HG03175 (cell line): ENCODE data around the gene TMEM141.

Source experiments
- ATAC-seq: cut with Tn5 transposase; IDR thresholded peaks from one replicate; pipeline ENCODE4 v1.9.1; 2021; ENCODE audit warnings: mild to moderate bottlenecking, moderate library complexity; ENCODE audit not compliant: unreplicated experiment

TMEM141 gene

DNA sequence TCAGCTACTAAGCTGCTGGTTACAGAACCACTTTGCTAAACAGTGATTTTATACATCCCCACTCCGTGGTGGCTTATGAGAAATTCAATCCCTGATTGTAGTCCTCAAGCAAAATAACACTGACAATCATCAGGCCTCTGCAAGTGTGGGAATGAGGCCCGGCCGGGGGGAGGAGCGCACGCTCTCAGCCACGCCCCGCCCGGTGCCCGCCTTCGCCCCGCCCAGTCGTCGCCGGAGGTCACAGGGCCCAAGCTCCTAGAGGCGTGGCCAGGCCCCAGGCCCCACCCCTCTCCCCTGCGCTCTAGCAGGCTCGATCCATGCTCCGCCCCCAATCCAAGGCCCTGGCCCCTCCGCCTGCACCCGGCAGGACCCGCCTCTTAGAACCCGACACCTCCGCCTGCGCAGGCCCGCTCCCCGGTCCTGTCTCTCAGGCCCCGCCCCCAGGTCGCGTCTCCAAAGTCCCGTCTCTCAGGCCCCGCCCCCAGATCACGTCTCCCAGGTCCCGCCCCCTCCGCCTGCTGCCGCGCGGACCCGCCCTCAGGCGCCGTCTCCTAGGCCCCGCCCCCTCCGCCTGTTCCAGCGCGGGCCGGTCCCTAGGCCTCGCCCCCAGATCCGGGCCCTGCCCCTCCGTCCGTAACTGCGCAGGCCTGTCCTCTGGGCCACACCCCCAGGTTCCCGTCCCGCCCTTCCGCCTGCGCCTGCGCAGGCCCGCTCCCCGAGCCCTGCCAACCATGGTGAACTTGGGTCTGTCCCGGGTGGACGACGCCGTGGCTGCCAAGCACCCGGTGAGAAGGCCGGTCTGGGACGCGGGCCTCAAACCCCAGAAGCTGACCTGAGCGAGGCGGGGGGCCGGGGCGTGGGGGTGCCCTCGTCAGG is at the start of gene TMEM141:
Gene TMEM141, plus strand, starts transcription at position 705 of the 876 bp plus-strand sequence. Its CDS starts 27 bp downstream, at position 732.
- peak; percentile 84 for ATAC-seq

DNA sequence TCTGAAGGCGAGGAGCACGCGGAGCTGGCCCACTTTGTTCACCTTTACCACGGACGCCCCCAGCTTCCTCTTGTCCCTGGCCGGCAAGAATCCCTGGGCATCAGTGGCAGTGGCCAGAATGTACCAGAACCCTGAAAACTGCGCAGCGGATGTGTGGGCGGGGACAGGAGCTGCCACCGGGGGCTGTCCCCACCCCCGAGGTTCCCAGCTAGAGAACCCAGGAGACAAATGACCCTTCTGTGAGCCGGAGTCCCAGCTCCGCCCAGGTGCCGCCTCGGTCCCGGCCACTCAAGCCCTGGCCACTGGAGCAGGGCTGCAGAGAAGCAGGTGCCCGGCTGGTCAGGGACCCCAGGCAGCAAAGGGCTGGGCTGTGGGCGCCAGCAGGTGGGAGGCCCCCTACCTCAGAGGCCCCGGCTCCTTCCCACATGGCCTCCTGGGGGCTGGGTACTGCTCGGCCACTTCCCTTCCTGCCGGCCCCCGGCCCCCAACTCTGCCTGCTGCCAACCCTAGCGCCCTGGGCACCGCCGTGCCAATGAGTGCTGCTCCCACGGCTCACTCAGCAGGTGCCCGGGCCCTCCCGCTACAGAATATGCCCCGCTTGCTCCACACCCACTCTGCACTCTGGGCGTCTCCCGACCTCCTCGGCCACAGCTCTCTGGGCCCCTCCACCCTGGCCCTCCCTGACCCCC is 49.1 kb upstream of the TMEM141 start:
- no peak for ATAC-seq

DNA sequence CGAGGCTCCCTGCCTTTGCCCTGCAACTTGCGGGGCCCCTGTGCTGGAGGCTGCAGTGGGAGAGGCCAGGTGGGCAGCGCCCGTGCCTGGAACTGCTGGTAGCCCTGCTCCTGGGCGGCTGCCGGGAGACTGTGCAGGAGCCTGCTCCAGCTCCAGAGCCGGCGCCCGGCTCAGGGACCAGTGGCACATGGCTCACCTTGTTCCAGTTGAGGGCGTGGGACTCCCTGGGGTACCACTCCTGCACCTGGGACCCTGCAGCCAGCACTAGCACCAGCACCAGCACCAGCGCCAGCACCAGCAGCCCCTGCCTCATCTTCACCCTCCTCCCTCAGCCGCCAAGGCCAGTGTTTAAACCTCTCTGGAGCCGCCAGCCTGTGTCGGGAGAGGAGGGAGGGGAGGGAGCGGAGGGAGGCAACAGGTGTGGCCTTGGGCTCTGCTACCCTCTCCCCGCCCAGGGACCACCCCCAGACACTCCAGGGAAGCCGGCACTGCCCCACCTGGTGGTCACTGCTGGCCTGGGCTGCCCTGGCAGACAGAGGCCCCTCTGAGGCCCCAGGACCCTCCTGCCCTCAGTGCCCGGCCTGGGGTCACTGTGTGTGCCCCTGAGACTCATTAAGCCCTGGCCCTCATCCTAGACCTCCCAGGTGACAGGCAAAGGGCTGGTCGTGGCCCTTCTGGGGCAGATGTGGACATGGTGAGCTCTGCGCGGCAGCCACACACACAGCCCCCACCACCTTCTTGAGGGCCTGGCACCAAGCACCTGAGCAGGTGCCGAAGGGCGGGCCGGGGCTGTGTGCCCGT is 48.4 kb upstream of the TMEM141 start, which contains the start of gene LCN10:
Gene LCN10, minus strand, starts transcription at position 350 of the 801 bp plus-strand sequence. Its CDS starts 37 bp downstream, at position 313.
- ATAC-seq, result no peak

DNA sequence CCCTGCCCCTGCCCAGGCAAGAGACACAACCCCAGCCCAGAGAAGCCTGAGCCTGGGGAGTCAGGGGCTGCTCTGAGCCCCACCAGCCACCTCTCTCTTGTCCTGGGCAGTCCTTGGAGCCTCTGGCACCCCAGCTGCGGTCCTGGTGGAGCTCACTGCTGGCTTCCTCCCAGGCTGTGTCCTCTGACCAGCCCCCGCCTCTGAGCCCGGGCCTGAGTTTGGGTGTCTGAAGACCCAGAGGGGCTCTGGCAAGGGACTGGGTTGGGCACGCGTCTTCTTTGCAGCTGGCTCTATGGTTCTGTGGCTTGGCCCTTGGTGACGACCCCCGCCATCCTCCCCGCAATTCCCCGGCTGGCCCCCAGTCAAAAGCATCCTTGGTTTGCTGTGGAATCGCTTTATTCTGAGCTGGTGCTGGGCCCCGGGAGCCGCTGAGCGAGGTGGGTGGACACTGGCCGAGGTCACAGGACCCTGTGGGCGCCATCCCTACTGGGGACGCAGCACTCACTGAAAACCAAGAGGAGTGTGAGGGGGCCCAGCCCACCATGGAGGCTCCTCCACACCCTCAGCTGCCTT is 47.4 kb upstream of the TMEM141 start:
- no peak for ATAC-seq

DNA sequence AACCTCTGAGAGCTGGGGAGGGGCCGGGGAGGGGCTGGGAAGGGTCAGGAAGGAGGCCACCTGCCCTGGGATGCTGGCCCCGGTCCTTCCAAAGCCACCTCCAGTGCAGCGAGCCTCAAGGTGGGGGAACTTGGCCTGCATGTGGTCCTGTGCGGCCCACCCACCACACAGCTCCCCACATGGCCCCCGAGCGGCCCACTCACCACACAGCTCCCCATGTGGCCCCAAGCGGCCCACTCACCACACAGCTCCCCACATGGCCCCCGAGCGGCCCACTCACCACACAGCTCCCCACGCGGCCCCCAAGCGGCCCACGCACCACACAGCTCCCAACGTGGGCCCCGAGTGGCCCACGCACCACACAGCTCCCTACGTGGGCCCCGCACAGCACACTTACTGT is 46.4 kb upstream of the TMEM141 start:
- ATAC-seq, result no peak

DNA sequence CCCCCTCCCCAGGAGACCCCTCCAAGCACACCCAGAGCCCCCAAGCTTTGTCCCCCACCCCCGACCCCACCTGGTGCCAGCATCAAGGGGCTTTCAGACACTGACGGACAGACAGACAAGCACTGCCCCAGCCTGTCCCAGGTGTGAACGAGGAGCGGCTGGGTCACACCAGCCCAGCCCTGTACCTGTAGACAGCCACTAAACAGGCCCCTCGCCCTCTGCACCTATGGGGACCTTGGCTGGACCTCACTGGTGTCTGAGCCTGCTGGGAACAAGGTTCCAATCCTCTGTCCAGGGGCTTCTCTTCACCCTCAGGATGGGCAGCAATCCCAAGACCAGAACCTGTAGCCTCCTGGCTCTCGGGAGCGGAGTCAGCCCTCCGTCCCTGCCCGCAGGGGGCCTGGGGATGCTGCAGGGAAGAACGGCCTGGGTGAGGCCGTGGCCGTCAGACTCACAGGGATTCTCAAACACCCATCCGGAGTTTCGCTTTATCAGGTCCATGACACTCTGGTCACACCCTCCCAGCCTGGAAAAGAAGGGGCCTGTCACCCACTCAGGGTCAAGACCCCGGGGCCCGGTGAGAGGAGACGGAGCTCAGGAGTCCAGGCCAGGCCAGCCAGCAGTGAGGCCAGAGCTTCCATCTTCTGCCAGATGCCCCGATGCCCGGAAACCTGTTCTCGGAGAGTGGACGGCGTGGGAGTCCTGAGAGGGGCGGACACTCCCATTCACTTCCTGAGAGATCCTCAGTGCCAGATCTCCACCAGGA is 45.6 kb upstream of the TMEM141 start:
- no peak for ATAC-seq

DNA sequence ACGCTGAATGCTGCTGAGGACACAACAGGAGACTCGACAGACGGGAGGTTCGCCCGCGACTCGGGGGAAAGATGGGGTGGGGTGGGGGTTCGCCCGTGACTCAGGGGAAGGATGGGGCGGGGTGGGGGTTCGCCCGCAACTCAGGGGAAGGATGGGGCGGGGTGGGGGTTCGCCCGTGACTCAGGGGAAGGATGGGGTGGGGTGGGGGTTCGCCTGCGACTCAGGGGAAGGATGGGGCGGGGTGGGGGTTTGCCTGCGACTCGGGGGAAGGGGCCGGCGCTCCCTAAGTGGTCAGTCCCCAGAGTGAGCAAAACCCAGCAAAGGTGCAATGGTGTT is 45.0 kb upstream of the TMEM141 start:
- no peak for ATAC-seq

DNA sequence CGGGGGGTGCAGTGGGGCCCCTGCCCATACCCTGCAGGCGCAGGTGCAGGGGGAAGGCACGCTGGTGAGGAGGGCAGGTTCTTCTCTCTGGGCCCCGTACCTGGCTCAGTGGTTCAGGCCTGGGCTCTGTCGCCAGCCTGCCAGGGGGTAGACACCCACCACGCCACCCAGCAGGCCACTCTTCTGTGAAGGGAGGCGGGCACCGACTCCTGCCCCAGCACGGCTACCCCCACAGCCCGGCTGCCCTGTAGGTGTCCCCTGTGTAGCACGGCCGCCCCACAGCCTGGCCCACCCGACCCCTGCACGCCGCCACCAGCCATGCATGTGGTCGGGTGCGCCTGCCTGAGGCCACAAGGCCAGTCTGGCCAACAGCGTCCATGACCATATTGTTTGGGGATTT is 44.5 kb upstream of the TMEM141 start:
- ATAC-seq, result no peak

DNA sequence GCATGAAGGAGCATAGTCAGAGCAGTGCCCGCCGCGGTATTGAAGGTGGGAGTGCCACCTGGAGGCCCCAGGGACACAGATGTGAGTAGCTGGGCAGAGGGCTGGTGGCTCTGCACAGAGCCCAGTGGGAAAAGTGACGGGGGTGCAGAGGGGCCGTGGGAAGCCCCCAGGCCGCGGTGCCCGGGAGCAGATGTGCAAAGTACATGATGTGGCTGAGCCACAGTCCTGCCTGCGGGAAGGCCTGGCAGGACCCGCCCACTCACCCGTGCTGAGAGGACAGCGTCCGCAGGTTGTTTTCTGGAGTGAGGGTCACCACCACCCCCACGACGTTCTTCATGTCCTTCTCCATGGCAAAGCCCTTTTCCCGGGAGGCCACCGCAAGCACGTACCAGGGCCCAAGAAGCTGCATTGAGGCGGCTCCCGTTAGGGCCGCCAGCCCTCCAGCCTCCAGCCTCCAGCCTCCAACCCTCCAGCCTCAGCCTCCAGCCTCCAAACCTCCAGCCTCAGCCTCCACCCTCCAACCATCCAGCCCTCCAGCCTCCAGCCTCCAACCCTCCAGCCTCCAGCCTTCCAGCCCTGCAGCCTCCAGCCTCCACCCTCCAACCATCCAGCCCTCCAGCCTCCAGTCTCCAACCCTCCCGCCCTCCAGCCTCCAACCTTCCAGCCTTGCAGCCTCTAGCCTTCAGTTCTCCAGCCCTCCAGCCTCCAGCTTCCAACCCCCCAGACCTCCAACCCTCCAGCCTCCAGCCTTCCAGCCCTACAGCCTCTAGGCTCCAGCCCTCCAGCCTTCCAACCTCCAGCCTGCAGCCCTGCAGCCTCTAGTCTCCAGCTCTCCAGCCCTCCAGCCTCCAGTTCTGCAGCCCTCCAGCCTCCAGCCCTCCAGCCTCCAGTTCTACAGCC is 43.7 kb upstream of the TMEM141 start:
- ATAC-seq, result no peak

DNA sequence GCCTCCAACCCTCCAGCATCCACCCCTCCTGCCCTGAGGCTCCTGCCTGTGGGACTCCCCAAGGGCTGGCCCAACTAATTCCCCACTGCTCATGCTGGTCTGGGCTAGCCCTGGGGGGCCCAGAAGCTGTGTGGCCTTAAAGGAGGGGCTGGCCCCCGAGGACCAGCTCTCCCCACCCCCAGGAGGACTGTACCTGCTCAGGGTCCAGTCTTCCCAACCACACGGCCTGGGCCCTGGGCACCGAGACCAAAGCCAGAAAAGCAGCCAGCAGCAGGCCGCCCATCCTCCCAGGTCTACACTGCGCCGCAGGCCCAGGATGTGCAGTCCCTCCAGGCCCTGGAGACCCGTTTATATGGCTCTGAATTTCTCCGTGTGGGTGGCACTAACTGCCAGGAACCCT is 42.9 kb upstream of the TMEM141 start, which contains the start of gene LCN6:
Gene LCN6, minus strand, starts transcription at position 325 of the 400 bp plus-strand sequence. Its CDS starts 42 bp downstream, at position 283.
- ATAC-seq, result no peak

DNA sequence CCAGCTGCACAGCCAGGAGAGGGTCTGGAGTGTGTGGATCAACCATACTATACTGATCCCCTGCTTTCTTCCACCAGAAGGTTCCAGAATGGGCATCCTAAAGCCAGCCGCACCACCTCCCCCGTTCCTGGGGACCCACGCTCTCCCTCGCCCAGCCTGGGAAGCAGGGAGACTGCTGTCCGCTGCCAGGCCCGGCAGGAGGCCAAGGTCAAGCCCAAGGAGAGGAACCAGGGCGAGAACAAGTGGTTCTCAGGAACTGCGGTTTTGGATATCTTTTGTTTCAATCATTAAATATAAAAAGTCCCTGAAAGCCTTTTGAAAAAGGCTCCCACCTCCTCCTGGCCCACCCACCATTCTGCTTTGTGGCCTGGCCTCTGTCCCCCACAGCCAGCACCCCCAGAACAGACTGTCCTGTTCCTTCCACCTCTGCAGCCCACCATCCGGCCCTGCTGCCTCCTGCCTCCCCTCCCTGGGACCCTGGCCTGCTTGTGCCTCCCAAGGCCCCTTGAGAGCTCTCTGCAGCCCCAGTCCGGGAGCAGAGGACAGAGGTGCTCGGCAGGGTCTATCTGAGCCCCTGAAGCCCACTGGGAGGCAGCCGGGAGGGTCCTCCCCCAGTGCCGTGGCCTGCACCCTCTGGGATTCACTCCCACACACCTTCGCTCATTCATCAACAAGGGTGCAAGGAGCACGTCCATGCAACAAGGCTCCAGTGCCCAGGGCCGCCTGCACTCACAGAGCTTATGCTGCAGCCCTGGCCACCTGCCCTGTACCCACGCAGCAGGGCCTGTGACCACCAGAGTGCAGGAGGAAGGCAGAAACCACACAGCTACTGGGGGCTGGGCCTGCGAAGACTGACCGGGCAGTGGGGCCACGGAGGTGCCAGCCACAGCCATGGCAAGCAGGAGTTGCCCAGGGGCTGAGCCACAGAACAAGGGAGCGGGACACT is 42.2 kb upstream of the TMEM141 start:
- ATAC-seq, result no peak

DNA sequence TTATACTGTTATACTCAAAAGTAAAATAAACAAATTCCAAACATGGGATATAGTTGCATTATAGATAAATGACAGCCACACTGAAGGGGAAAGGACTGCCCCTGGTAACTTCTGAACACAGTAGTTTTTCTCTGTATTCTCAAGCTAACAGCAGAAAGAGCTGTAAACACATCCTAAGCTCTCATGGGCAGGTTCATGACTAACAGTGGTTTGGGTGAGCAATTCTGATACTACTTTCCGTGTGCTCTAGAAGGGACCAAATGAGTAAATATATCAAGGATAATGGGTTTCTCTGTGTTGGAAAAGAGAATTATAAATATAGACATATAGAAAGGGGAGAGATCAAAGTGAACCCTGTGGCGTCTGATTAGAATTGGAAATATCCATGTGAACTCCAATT is 40.6 kb upstream of the TMEM141 start:
- ATAC-seq, result no peak

DNA sequence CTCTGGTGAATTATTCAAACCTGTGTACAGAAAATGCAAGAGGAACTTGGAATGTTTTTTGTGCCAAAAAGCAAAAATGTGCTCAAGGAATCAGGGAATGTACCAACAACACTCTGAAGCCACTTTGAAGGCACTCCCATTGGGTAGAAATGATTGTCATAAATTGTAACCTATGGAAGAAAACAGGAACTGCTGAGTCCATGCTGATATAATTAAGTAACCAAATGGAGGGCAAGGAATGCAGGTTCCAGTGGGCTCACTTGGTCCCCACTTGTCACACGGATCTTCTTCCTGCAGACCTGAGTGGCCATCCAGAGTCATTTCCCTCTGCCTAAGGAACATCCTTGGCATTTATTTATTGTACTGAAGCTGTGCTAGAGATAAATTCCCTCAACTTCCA is 39.9 kb upstream of the TMEM141 start:
- ATAC-seq, result no peak

DNA sequence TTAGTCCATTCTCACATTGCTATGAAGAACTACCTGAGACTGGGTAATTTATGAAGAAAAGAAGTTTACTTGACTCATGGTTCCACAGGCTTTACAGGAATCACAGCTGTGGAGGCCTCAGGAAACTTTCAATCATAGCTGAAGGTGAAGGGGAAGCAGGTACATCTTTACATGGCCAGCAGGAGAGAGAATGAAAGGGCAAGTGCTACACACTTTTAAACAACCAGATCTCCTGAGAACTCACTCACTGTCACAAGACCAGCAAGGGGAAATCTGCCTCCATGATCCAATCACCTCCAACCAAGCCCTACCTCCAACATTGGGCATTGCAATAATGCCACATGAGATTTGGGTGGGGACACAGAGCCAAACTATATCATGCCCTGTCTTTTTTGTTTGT is 39.3 kb upstream of the TMEM141 start:
- no peak for ATAC-seq

DNA sequence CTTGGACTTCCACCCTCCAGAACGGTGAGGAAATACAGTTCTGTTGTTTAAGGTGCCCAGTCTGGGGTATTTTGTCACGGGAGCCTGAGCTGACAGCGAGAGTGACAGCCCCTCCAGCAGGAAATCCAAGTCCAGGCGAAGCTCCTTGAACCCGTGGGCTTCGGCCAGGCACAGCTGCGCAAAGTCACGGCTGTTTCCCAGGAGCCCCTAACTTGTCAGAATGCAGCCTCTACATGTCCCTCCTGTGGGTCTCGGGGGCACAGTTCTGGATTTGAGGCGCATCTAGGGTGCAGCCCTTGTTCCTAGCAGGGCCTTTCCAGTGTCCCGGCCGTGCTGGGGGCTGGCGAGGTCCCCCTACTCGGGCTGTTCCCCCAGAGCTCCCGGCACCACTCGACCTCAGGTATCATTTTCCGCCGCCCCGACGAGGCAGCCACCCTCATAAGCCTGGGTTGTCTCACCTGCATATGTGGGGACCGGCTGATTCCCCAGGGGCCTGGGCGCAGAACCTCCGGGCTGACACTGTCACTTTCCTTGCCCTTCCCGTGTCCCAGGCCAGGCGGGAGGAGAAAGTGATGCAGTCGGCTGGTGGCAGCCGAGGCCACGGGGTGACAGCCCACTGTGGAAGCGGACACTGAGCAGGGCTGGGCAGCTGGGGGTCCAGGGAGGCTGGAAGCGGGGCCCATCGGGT is 37.6 kb upstream of the TMEM141 start:
- no peak for ATAC-seq

DNA sequence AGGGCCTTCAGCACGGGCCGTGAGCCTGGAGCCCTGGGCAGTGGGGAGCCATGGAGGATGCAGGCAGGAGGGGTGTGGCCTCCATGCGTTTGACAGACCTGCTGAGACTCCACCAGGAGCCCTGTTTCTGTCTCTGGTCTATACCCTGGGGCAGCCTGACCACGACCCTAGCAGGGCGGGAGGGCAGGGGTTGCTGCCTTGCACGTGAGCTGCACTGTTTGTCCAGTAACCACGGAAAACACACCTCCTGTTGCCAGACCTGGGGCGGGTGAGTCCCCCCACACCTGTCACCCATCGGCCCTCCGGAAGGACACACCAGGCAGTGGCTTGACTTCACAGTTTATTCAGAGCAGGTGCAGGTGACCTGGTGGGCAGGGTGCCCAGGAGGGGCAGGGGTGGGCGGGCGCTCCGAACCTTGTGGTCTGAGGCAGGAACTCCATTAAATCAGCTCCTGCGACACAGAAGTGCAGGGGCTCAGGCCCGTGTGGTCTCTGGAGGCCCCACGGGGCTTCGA is 37.0 kb upstream of the TMEM141 start:
- no peak for ATAC-seq

DNA sequence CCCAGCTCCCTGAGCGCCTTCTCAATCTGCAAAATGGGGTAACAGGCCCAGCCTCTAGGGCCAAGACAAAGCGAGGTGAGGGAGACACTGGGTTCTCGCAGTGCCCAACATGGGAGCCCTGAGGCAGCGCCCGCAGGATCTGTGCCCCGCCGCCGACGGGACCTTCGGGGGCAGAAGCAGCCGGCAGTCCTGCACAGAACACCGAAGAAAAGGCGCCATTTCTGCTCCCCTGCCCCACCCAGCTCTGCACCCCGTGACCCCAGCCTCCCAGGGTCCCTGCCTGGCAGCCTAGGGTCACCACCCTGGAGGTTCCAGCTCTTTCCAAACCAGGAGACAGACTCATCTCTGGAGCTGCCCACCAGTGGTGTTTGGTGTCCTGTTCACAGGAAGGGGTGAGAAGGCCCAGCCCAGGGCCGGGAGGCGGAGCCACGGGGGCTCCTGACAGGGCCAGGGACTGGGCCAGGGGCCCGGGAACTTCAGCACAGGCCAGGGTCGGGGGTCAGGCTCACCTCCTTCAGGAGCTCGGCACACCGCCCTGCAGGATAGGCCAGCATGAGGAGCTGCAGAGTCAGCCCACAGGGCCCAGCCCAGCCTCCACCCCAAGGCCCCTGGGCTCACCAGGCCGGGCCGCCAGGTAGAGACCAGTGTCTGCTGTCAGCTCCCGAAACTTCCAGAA is 36.4 kb upstream of the TMEM141 start:
- ATAC-seq, result no peak
